ENCODE measurements around the gene COX6B1. TPM values are rescaled to one million over a fixed set of nuclear protein-coding genes. Genes with fewer than 3 reads are reported as not detected.

The COX6B1 gene
- total and polyA plus RNA-seq, 12 donors = 1,085 to 5,346 (median 1,407) TPM

- 13 to 21% methylated on average over 28 of the region's 28 CpGs for WGBS, 2 donors
- peaks cover 5 to 41% (median 23%) of the 10 kb centered on the region in 9 donors for H3K4me1 ChIP-seq
- no peak for ATAC-seq
- TF ChIP-seq CTCF (IDR thresholded peaks at IDR 0.05) = no peak
- peak within 1 kb of the TSS in 1 of 10 donors; percentile 66 for H3K27ac ChIP-seq
- no peaks in the 10 kb centered on the region for H3K27me3 ChIP-seq
- peaks cover 0 to 19% (median 16%) of the 10 kb centered on the region in 9 donors for H3K36me3 ChIP-seq
- intact Hi-C loops (cut with DNase I) = loop anchor here in 3 of 10 donors (5.0 to 10.0 kb wide), 2 partner anchors 94 to 97 kb away; partner anchors contain the start of gene TMEM147 (in 3 of the 3)
- H3K4me3 ChIP-seq = no peak within 1 kb of the TSS
- DNase-seq = peak; percentile 46 to 55
- H3K9me3 ChIP-seq = no peaks in the 10 kb centered on the region
Observed at GRCh38 chr19:35641515-35642151, 6.5 kb upstream of the COX6B1 start, which contains the start of gene ETV2. Gene ETV2, plus strand, starts transcription at chr19:35641745. Its CDS starts 716 bp downstream, at chr19:35642461.

GRCh38 chr19:35642312-35642711 lies 5.8 kb upstream of the COX6B1 start:
- Histone ChIP-seq H3K27ac (peak overlapping the region in 1 of 10 donors; percentile 66), H3K4me1 (peaks cover 5 to 41% (median 23%) of the 10 kb centered on the region in 9 donors), H3K4me3 (no peak overlapping the region), H3K9me3 (no peaks in the 10 kb centered on the region), H3K36me3 (peaks cover 0 to 12% (median 9%) of the 10 kb centered on the region in 9 donors), H3K27me3 (no peaks in the 10 kb centered on the region)
- 65 to 72% methylated on average over 10 of the region's 10 CpGs for WGBS, 2 donors
- no peak for ATAC-seq
- no peak for TF ChIP-seq CTCF (IDR thresholded peaks at IDR 0.05)
- DNase-seq = no peak
- intact Hi-C loops (cut with DNase I) = loop anchor here in 3 of 10 donors (5.0 to 10.0 kb wide), 2 partner anchors 95 to 98 kb away; partner anchors contain the start of gene TMEM147 (in 3 of the 3)

GRCh38 chr19:35642798-35643254 lies 5.3 kb upstream of the COX6B1 start:
- Histone ChIP-seq H3K36me3 (peaks cover 0 to 7% (median 4%) of the 10 kb centered on the region in 9 donors), H3K27ac (peak overlapping the region in 7 of 10 donors; percentile 77 to 92 (median 85)), H3K4me1 (peaks cover 5 to 46% (median 23%) of the 10 kb centered on the region in 9 donors), H3K9me3 (no peaks in the 10 kb centered on the region), H3K4me3 (peak overlapping the region; percentile 30 to 80 (median 62)), H3K27me3 (no peaks in the 10 kb centered on the region)
- WGBS, 2 donors = 36 to 45% methylated on average over 15 of the region's 15 CpGs
- intact Hi-C loops (cut with DNase I) = loop anchor here in 3 of 10 donors (5.0 to 10.0 kb wide), 2 partner anchors 96 to 98 kb away; partner anchors contain the start of gene TMEM147 (in 3 of the 3)
- ATAC-seq (no peak), DNase-seq (no peak)
- no peak for TF ChIP-seq CTCF (IDR thresholded peaks at IDR 0.05)
